ENCODE data around the gene BRD7.
A peak's percentile ranks its signal among the peaks of the same experiment; 100 is the strongest.

BRD7 gene

DNA sequence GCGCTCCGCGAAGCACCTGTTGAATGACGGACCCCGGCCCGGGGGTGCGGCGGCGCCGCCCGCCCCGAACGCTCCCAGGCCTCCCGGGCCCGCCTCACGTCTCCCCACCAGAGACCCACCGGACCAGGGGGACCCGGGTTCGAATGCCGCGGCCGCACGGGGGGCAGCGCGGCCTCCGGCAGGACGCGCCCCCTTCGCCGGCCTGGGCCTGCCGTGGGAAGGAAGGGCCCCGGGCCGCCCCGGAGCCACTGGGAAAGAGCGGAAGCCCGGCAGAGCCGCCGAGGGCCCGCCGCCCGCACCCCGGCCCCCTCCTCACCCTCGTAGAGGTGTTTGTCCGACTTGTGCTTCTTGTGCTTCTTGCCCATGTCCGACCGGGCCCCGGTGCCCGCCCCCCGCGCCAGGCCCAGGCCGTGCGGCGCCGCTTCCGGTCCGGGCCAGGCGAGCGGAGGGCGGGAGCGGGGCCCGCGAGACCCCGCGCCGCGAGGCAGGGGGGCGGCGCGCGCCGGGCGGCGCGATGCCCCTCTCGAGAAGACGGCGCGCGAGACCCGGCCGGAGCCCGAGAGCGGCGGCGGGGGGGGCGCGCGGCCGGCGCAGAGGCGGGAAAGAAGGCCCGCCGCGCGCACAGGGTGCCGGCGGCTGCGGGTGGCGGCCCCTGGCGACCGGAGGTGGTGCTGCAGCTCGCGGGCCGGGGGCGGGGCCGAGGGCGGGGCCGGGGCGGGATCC is at the start of gene BRD7:
Gene BRD7, minus strand, starts transcription at position 579 of the 723 bp plus-strand sequence. Its CDS starts 214 bp downstream, at position 365.
- DNase-seq, result peak; percentile 27

DNA sequence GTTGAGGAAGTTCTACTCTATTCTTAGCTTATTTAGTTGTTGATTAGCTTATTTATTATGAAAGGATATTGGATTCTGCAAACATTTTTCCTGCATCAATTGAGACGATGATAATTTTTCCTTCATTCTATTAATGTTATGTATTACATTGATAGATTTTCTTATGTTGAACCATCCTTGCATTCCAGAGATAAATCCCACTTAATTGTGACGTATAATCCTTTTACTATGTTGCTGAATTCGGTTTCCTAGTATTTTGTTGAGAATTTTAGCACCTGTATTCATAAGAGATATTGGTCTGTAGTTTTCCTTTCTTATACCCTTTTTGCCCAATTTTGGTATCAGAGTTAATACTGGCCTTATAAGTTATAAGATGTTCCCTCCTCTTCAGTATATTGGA is 47.6 kb upstream of the BRD7 start:
- no peak for DNase-seq

DNA sequence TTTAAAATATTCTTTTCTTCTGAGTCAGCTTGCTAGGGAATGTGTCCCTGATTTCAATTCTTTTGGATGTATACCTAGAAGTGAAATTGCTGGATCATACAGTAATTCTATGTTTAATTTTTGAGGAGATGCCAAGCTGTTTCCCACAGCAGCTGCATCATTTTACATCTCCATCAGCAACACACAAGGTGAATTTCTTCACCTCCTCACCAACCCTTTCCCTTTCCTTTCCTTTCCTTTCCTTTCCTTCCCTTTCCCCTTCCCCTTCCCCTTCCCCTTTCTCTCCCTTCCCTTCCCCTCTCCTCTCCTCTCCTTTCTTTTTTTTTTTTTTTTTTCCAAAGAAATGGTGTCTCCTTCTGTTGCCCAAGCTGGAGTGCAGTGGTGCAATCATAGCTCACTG is 45.4 kb upstream of the BRD7 start:
- no peak for DNase-seq

DNA sequence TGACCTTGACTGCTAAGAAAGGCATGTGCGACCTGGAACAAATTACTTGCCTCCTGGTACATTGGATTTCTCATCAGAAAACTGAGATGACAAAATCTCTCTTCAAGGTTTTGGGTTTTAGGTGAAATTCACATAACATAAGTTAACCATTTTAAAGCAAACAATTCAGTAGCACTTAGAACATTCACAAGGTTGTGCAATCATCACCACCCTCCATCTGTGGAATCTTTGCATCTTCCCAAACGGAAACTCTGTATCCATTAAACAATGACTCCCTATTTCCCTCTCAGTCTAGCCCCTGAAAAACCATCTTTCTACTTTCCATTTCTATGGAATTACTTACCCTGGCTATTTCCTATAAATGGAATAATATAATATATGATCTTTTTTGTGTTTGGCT is 42.2 kb upstream of the BRD7 start:
- no peak for DNase-seq

DNA sequence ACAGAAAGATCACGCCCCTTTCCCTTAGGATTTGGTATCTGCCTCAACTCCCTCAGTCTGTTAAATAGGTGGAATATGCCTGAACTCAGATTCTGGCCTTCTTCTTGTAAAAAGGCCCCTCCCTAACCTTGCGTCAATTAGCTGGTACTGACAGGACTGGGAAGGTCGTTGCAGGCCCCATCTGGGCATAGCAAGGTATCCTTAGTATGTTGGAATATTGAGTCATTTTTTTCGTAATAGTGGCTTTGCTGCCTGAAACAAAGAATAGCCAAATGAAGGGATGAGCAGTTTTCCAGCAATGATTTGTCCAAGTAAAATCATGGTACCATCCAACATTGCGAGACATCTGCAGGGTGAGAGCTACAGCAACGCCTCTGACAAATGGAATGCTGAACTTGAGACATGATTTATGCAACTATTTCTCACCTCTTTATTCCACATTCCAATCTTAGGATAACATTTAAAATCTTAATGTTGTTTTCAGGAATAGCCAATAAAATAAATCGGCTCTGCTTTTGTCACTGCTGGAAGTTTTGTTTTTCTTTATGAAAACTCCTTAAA is 39.3 kb upstream of the BRD7 start:
- DNase-seq, result no peak

DNA sequence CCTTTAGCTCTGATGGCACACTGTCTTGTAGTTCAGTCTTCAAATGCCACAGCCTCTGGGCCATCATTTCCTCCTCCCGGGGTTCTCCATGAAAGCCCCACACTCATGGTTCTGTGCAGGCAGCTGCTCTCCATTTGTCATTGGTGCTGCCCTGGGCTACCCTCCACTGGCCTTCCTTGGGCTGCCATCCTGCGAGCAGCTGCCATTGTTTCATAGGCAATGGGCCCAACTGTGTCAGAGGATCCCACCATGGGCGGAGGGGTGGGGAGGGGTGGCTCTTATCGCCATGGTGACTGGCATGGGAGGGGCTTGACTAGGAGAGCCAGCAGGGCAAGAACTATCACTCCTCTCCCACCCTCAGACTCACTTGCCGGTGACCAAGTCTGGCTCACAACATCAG is 38.6 kb upstream of the BRD7 start:
- no peak for DNase-seq

DNA sequence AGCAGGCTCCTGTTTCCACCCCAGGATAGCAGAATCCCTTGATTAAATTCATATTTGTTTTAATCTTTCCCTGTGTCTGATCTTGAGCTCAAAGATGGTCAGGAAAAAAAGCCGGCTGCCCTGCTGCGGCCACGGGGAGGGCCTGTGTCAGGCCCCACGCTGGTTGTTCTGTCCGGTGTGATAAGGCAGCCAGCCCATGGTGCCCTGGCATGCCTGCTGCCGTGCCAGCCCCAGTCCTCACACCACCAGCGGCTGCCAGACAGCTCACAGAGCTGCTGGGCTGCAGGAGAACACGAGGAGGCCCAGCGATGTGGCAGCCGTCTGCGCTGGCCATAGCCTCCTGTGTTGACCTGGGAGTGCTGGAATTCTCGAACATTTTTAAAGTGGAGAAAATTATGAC is 34.7 kb upstream of the BRD7 start:
- no peak for DNase-seq

DNA sequence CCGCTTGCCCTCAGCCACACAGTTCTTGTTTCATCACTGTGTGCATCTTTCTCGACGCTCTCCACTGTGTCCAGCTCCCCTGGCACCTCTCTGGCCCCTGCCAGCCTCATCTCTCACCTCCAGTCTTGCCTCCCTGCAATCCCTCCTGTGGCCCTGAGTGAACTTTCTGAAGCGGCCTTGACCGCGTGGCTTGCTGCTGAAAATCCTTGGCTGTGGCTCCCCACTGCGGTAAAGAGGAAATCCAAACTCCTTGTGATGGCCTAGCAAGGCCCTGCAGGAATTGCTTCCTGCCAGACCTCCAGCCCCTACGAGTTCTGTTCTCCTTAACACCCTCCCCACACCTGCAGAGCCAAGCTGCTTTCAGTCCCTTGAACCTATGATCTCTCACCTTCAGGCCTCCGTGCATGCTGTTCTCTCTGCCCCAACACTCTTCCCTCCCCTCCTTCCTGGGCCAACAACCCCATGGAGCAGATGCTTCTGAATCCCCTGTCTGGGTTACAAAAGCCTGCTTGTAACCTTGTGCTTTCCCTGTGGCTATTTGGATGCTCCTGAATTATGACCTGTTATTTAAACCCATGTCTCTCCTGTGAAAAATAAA is 33.6 kb upstream of the BRD7 start:
- DNase-seq, result no peak

DNA sequence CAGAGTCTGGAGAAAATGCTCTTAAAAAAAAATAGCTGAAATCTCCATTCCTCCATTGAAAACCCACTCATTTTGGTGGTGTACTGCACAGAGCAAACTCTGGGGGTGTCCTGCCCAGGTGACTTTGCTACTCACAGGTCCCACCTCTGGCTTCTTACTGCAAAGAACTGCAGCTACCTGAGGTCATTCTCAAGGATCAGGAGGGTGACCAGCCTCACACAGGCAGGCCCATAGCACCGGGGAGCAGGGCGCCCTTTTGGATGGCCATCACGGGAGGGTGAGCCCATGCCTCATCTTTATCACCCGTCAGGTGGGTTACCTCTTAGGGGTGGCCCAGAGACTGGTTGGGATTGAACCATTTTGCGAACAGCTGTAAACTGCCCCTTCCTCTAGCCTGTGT is 32.6 kb upstream of the BRD7 start:
- no peak for DNase-seq

DNA sequence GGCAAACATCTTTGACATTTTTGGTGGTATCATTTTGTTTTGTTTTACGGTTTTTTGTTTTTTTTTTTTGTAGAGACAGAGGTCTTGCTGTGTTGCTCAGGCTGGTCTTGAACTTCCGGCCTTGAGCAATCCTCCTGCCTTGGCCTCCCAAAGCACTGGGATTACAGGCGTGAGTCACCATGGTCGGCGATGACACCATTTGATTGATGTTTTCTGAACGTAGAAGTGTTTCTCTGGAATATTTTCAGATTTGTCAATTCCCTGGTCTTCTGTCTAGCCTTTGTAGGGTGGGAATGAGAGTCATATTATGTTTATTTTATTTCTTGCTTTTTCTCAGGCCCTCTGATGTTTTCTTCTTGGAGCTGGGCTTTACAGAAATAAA is 32.2 kb upstream of the BRD7 start:
- no peak for DNase-seq

DNA sequence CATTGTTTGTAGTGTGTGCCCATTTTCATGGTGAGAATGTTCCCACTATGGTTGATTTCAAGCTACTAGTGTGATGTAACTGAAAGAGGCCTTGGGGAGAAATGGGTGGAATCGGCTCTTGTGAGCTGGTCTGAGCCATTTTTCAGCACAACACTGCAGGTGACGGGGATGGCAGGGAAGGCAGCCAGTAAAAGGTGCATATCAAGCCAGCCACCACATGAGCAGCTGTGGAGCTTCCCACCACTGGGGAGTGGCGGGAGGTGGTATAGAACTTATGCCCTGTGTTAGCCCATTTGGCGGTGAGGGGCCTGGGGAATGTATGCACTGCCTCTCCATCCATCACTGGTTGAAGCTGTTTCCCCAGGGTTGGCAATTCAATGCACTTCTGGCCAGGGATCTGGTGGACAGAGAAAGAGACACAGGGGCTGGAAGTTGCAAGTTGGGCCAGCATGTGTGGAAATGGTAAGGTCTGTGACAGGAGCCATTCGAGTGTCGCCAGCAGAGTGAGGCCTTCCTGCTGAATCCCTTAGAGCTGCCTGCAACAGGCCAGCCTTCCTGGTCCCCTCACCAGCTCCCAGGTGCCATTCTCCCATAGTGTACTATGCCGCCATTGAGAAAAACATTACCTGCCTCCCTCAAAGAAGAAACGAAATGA is 31.7 kb upstream of the BRD7 start:
- DNase-seq, result no peak

DNA sequence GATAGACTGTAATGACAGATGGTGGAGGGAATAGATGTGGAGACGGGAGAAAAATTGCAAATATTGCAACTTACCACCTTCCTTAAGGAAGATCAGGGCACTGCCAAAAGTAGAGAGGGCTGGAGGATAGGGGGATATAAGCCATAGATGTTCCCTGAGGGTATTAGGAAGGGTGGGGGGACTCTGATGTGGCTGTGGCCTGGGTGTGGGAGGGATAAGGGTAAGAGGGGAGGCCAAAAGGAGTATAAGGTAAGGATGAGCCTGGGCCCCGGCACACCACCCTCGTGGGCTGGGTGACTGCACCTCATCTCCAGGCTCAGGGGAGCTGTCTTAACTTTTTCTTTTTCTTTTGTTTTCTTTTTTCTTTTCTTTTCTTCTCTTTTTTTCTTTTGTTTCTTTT is 30.6 kb upstream of the BRD7 start:
- no peak for DNase-seq

DNA sequence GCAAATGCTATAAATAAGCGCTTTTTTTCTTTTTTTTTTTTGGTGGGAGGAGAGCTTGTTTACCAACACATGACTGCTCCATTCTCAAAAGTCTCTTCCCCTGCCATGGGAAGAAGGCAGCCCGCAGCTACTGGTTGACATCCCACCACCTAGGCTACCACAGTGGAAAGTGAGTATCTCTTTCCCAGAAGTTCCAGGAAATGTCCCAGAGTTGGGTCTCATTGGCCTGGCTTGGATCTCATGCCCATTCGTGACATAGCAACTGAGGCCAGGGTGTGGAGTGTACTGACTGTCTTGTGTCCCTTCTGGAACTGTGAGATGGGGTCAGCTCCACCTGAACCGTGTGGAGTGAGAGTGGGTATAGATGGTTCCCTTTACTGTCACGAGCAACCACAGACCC is 29.5 kb upstream of the BRD7 start:
- no peak for DNase-seq

DNA sequence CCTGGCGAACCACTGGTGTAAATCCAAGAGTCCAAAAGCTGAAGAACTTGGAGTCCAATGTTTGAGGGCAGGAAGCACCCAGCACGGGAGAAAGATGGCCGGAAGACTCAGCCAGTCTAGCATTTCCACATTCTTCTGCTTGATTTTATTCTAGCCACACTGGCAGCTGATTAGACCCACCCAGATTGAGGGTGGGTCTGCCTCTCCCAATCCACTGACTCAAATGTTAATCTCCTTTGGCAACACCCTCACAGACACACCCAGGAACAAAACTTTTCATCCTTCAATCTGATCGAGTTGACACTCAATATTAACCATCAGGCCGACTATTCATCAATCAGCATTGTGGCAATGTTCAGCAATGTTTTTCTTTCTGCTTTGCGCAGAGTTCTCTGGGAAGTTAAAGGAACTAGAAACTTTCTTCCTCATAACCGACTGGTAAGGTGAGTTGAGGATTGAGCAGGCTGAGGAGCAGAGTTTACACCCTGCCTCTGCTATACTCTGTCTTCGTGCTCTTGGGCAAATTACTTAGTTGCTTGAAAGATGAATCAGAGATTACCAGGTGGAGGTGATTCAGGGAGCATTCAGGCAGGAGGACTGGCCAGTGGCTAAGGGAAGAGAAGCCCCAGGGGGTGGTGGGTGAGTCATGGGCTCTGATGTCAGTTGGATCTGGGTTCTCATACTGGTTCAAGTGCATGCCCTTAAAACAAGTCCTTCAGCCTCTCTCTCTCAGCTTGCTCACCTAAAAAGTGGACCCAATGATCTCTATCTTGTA is 28.2 kb upstream of the BRD7 start:
- DNase-seq, result no peak

DNA sequence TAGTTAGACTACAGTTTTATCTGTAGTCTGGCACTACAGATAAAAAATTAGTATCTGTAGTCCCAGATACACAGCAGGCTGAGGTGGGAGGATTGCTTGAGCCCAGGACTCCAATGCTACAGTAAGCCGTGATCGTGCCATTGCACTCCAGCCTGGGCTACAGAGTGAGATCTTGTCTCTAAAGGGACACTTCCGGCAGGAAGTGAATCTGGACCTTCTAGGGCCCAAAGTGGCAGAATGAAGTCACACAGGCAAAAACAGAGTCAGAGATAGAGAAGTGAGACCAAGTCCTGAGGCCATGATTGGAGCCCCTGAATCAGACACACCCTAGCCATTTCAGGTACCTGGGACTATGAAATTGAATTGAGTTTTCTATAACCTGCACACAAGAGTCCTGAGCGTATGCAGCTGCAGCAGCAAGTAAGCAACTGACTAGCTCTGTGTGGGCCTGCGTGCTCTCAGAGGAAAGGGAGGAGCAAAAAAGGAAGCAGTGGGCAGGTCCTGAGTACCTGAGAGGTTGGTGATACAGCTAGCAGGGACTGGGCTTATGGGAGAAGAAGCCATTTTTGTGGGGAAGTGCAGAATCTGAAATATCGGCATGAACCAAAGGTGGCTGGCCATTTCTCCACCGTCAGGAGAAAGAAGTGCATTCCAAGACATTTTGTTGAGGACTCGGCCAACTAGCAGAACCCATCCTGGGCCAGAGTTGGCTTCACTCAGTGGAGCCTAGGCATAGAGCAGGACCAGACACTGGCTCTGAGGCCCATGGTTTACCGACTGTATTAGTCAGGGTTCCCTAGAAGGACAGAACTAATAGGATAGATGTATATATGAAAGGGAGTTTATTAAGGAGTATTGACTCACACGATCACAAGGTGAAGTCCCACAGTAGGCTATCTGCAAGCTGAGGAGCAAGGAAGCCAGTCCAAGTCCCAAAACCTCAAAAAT is 27.2 kb upstream of the BRD7 start:
- DNase-seq, result no peak

DNA sequence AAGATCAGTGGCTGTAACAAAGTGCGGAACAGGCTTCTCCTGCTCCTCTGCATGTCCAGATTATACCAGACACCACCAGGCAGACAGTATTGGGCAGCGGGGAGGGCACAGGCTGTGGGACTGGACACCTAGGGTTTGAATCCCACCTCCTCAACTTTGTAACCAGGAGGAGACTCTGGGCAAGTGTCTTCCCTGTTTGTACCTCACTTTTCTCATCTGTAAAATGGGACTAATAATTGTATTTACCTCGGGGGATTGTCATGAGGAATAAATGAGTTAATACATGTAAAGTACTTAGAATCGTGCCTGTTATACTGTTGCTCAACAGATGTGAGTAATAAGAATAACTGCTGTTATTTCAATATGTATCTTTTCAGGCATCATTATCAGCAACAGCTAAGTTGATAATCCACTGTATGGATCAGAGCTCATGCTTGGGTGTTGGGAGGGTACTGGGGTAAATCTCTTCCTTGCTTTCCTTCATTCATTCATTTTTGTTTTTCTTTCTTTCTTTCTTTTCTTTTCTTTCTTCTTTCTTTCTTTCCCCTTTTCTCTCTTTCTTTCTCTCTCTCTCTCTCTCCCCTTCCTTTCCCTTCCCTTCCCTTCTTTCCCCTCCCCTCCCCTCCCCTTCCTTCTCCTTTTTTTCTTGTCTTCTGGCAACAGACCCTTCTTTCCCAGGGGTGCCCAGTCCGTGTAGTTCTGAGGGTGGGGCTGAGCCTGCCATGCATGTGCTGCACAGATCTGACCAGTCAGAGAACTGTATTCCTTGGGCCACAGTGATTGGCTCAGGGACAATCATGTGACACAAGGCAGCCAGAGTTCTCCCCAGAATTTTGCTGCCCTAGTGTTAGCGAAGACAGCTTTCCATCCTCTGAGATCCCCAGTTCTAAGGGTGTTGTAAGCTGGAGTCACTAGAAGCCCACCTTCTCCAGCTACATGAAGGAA is 25.3 kb upstream of the BRD7 start:
- no peak for DNase-seq

DNA sequence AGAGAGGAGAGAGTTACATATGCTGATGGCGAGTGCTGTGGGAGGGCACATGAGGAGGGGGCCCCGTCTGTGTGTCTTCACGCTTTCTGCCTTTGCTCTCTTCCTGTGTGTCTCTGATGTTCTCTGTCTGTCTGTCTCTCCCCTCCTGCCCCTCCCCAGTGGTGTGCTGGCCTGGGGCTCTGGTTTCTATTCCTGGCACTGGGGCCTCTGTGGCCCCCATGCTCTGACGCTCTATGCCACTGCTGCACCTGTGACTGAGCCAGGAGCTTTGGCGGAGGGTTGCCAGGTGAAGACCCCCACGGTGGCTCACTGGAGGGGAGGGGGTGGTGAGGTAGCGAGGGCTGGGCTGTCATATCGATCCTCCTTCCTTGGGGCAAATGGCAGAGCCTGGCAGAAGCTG is 24.6 kb upstream of the BRD7 start:
- no peak for DNase-seq

DNA sequence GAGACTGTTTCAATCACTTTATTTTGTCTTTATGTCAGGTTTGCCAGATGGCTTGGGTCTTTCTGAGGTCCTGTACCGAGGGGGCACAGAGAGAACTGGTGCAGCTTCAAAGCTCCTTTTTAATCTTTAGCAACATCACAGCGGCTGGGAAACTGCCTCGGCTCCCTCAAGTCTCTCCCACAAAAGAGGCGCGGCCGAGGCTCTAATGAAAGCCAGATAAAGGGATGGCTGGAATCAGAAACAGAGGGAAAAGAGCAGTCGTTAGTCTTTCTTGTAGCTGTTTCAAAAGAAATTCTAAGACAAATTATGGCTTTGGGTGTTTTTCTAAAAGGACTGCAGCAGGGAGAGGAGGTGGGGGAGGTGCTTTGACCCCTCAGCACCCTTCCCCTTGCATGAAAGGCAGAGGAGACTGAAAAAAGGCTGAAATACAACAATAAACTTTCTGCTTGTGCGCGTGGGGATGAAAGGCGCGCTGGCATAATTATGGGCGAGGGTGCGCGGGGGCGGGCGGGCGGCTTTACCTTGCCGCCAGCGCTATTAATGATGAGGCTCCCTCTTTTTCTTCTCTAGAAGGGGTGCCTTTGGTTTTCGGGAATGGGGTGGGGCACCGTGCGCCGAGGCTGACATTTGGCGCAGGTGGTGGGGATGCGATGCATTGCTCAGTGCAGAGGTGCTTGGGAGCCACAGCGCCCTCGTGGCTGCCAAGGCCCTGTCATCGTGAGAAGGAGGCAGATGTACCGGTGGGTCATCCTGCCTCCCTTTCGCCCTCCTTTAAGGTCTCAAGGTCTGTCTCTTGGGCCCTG is 22.3 kb upstream of the BRD7 start:
- no peak for DNase-seq

DNA sequence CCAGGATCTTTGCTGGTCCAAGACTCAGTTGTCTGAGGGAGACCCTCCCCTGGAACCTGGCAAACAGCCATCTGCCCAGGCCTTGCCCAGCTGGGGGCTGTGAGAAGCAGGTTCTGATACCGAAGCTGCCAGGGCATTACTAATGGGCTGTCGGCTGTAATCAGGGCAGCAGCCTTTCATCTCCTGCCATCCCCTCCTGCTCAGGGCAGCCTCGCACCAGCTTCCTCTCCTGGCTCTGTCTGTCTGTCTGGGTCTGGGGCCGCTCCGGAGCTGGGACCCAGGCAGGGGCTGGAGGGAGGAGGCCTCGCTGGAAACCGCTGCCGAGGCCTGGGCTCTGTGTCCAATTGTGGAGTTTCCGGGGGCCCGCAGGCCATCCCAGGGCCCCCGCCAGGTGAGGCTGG is 21.6 kb upstream of the BRD7 start:
- DNase-seq, result no peak

DNA sequence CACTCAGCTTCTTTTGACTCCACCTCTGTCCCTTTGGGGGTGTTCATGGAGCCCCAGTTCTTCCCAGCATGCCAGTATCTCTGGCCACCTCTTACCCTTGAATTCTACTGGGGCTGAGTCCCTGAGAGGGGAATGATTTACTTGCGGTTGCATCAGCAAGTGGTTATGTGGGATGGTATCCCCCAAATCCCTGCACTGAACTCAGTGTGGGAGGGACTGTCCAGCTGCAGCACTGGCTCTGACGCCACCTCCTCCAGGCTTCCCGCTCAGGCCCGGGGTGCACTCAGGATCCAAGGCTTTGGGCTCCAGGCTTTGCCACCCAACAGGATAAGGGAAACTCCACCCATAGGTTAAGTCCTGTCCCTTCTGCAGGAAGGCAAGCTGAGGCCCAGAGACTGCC is 21.1 kb upstream of the BRD7 start:
- DNase-seq, result no peak

Data from KG1 (cell line).